GM19238 (cell line): Measurements from ENCODE around the gene ANAPC4.
A peak's percentile ranks its signal among the peaks of the same experiment; 100 is the strongest.
"Not testable (repeated sequence)": the region's sequence is repeated elsewhere in the genome, so short reads cannot be mapped to it uniquely, and the experiment has no call there.

ENCODE experiments used
- DNase-seq: peaks from one replicate; pipeline ENCODE4 v3.0.0; 2011; ENCODE audit warnings: low spot score; ENCODE audit not compliant: insufficient read length

ANAPC4 gene

GRCh38 chr4:25376754-25377571, at the start of gene ANAPC4:
Gene ANAPC4 (plus strand): TSS chr4:25377263. CDS start chr4:25377428, 165 bp downstream.
- DNase-seq: peak; percentile 90

- DNase-seq: not testable (repeated sequence)
These were observed 48.6 kb upstream of the ANAPC4 start for GRCh38 chr4:25328463-25328862.

GRCh38 chr4:25330335-25330734, 46.7 kb upstream of the ANAPC4 start:
- no peak for DNase-seq

- no peak for DNase-seq
These were observed 45.9 kb upstream of the ANAPC4 start for GRCh38 chr4:25330905-25331808.

GRCh38 chr4:25343671-25344070, 33.4 kb upstream of the ANAPC4 start:
- no peak for DNase-seq

- DNase-seq: no peak
These were observed 31.3 kb upstream of the ANAPC4 start for GRCh38 chr4:25345744-25346143.

- DNase-seq: no peak
These were observed 30.1 kb upstream of the ANAPC4 start for GRCh38 chr4:25346913-25347312.

GRCh38 chr4:25347473-25347872, 29.6 kb upstream of the ANAPC4 start:
- no peak for DNase-seq

- DNase-seq: no peak
These were observed 29.1 kb upstream of the ANAPC4 start for GRCh38 chr4:25347971-25348370.

GRCh38 chr4:25350561-25350960, 26.5 kb upstream of the ANAPC4 start:
- DNase-seq: no peak

GRCh38 chr4:25351777-25352416, 25.2 kb upstream of the ANAPC4 start:
- DNase-seq: no peak

- no peak for DNase-seq
These were observed 21.0 kb upstream of the ANAPC4 start for GRCh38 chr4:25356068-25356467.

GRCh38 chr4:25358515-25359275, 18.4 kb upstream of the ANAPC4 start:
- DNase-seq: no peak

- no peak for DNase-seq
These were observed 15.8 kb upstream of the ANAPC4 start for GRCh38 chr4:25361253-25361652.

- no peak for DNase-seq
These were observed 9.9 kb upstream of the ANAPC4 start for GRCh38 chr4:25367004-25367621.

- DNase-seq: no peak
These were observed 9.2 kb upstream of the ANAPC4 start for GRCh38 chr4:25367877-25368276.

GRCh38 chr4:25368315-25368714, 8.7 kb upstream of the ANAPC4 start:
- DNase-seq: no peak

- DNase-seq: no peak
These were observed 6.8 kb upstream of the ANAPC4 start for GRCh38 chr4:25370242-25370641.

GRCh38 chr4:25372549-25372948, 4.5 kb upstream of the ANAPC4 start:
- not testable (repeated sequence) for DNase-seq

- no peak for DNase-seq
These were observed 741 bp downstream of the ANAPC4 start for GRCh38 chr4:25377572-25378436.
